ENCODE results near the gene CRB1.

GRCh38 chr1:197467881-197468280, 199.8 kb downstream of the CRB1 start:
- TF ChIP-seq, protein P1, sequence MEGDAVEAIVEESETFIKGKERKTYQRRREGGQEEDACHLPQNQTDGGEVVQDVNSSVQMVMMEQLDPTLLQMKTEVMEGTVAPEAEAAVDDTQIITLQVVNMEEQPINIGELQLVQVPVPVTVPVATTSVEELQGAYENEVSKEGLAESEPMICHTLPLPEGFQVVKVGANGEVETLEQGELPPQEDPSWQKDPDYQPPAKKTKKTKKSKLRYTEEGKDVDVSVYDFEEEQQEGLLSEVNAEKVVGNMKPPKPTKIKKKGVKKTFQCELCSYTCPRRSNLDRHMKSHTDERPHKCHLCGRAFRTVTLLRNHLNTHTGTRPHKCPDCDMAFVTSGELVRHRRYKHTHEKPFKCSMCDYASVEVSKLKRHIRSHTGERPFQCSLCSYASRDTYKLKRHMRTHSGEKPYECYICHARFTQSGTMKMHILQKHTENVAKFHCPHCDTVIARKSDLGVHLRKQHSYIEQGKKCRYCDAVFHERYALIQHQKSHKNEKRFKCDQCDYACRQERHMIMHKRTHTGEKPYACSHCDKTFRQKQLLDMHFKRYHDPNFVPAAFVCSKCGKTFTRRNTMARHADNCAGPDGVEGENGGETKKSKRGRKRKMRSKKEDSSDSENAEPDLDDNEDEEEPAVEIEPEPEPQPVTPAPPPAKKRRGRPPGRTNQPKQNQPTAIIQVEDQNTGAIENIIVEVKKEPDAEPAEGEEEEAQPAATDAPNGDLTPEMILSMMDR (IDR thresholded peaks at IDR 0.05), result no peak
- TF ChIP-seq POLR2A (IDR thresholded peaks at IDR 0.05), result no peak
